Right lobe of liver (tissue), 6 donors: ENCODE results near the gene PCDHGA6. TPM values are rescaled to one million over a fixed set of nuclear protein-coding genes. Genes with fewer than 3 reads are reported as not detected.
A peak's percentile ranks its signal among the peaks of the same experiment; 100 is the strongest.
"Not testable (repeated sequence)": the region's sequence is repeated elsewhere in the genome, so short reads cannot be mapped to it uniquely, and the experiment has no call there.

ENCODE experiments used
- ATAC-seq, 4 donors: fragments of 200-7000 bp; cut with Tn5 transposase; one replicate each; pipeline ENCODE4 v1.9.1; 2020; ENCODE audit warnings: mild to moderate bottlenecking in 4 of 4, moderate library complexity in 4 of 4
- DNase-seq, 3 donors: peaks; one replicate each; pipeline ENCODE4 v3.0.0-alpha.2; 2020
- H3K27ac ChIP-seq, 3 donors: fragments of 200-600 bp; one replicate each; pipeline ENCODE4 v1.8.0; 2022
- H3K27me3 ChIP-seq, 2 donors: fragments of 200-600 bp; one replicate each; pipeline ENCODE4 v1.8.0; 2022
- H3K36me3 ChIP-seq, 4 donors: fragments of 200-600 bp; sonication (generic) in 1 of 4; one replicate each; pipeline versions ENCODE4 v1.5.1 to v1.8.0; 2017 to 2022; ENCODE audit warnings: control low read depth in 1 of 4
- H3K4me1 ChIP-seq, 4 donors: fragments of 200-600 bp; sonication (generic) in 1 of 4; one replicate each; pipeline versions ENCODE4 v1.5.1 to v1.8.0; 2017 to 2022; ENCODE audit warnings: control low read depth in 1 of 4
- H3K4me3 ChIP-seq, 3 donors: fragments of 200-600 bp; one replicate each; pipeline ENCODE4 v1.8.0; 2022
- H3K9me3 ChIP-seq, 4 donors: fragments of 200-600 bp; sonication (generic) in 1 of 4; one replicate each; pipeline versions ENCODE4 v1.5.1 to v1.8.0; 2017 to 2022; ENCODE audit warnings: control low read depth in 1 of 4
- POLR2A ChIP-seq: fragments of 450-650 bp; IDR thresholded peaks from one replicate; pipeline ENCODE4 v1.6.1; 2017; ENCODE audit warnings: antibody characterized with exemption, mild to moderate bottlenecking
- WGBS: methylation state at CpG from one replicate; pipeline ENCODE4 v1.1.6; 2018; ENCODE audit warnings: low coverage, low lambda C conversion rate; ENCODE audit not compliant: insufficient coverage; ENCODE audit errors: missing lambda C conversion rate; 5-methylcytosine and 5-hydroxymethylcytosine counted together
- intact Hi-C, 2 donors: fragments of 100-400 bp; cut with DNase I; formaldehyde crosslinking; loops; one replicate each; pipeline versions ENCODE4 v1.11.2 to v1.14.1; 2022
- long read RNA-seq: library from polyadenylated mRNA; unstranded; transcript quantifications from one replicate; pipeline ENCODE4 v2.0.0, GENCODE V29; 2019
- total RNA-seq, 6 experiments: library from RNA; depleted of rRNA in 2 of 6; stranded (reverse); fragments of >200 nt in 2 of 6; fragmentation: NEBNext Ultra II Directional in 3 of 6; extraction: Animal tissue kit (Norgen Biotek cat#: 25700) in 3 of 6; gene quantifications; one replicate each; pipeline versions ENCODE4 v1.1.0 to v1.2.4, GENCODE V29; 2016 to 2023
- TF ChIP-seq, protein P1 (sequence below), 4 donors: fragments of 200-600 bp in 3 of 4; fragments of 450-650 bp in 1 of 4; IDR thresholded peaks; one replicate each; pipeline versions ENCODE4 v1.5.1 to v1.8.0; 2016 to 2022; ENCODE audit warnings: antibody characterized with exemption in 4 of 4, mild to moderate bottlenecking in 2 of 4
- donor health status: DM: no; HTN: yes; CAD: no.
- donor health status: DM: no; HTN: no; CAD: no.
- donor health status: DM: no; HTN: no; CAD: no.
- donor health status: DM: no; HTN: yes; CAD: no.
- donor health status: DM: no; HTN: yes; CAD: no.

Gene PCDHGA6
- total RNA-seq: 1 to 10 TPM in 3 of 6 experiments, under 1 TPM in 3; 0.56 to 1.3 (median 0.89) TPM
- long read RNA-seq: 0 reads

DNA sequence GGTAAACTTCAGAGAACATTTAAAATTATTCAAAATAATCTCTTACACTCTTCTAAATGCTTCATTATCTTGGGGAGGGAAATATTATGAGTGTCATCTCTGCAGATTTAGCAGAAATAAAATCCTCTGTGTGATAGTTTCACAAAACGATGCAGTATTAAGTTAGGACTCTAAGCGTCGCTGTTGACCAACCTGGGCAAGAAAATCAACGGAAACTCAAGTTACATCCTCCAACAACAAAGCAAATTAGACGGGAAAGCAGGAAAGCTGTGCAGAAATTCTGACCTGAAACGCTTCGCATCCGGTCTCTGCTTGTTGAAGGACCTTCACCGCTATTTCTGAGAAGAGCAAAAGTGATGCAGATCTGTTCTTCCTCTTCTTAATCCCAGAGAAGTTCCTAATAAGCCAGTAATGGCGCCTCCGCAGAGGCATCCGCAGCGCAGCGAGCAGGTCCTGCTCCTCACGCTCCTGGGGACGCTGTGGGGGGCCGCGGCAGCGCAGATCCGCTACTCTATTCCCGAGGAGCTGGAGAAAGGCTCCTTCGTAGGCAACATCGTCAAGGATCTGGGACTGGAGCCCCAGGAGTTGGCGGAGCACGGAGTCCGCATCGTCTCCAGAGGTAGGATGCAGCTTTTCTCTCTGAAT lies at the start of gene PCDHGA6:
PCDHGA6 (plus strand) TSS at position 219 of the 645 bp plus-strand sequence; CDS start at position 412, 193 bp downstream.
- TF ChIP-seq, protein P1, sequence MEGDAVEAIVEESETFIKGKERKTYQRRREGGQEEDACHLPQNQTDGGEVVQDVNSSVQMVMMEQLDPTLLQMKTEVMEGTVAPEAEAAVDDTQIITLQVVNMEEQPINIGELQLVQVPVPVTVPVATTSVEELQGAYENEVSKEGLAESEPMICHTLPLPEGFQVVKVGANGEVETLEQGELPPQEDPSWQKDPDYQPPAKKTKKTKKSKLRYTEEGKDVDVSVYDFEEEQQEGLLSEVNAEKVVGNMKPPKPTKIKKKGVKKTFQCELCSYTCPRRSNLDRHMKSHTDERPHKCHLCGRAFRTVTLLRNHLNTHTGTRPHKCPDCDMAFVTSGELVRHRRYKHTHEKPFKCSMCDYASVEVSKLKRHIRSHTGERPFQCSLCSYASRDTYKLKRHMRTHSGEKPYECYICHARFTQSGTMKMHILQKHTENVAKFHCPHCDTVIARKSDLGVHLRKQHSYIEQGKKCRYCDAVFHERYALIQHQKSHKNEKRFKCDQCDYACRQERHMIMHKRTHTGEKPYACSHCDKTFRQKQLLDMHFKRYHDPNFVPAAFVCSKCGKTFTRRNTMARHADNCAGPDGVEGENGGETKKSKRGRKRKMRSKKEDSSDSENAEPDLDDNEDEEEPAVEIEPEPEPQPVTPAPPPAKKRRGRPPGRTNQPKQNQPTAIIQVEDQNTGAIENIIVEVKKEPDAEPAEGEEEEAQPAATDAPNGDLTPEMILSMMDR (IDR thresholded peaks at IDR 0.05): peak; percentile 4 to 31 (median 26)
- TF ChIP-seq POLR2A: no peak
- intact Hi-C loops: no loop called here
- H3K4me3 ChIP-seq: peak within 1 kb of the TSS in 1 of 3 donors; percentile 16
- no peaks in the 10 kb centered on the region for H3K27me3 ChIP-seq
- ATAC-seq: peak in 1 of 4 donors; percentile 25
- WGBS: 11% methylated on average over 9 of the region's 27 CpGs
- H3K27ac ChIP-seq: no peak within 1 kb of the TSS
- DNase-seq: no peak
- no peaks in the 10 kb centered on the region for H3K4me1 ChIP-seq
- H3K9me3 ChIP-seq: peaks cover 0 to 10% (median 2%) of the 10 kb centered on the region in 4 donors
- no peaks in the 10 kb centered on the region for H3K36me3 ChIP-seq

DNA sequence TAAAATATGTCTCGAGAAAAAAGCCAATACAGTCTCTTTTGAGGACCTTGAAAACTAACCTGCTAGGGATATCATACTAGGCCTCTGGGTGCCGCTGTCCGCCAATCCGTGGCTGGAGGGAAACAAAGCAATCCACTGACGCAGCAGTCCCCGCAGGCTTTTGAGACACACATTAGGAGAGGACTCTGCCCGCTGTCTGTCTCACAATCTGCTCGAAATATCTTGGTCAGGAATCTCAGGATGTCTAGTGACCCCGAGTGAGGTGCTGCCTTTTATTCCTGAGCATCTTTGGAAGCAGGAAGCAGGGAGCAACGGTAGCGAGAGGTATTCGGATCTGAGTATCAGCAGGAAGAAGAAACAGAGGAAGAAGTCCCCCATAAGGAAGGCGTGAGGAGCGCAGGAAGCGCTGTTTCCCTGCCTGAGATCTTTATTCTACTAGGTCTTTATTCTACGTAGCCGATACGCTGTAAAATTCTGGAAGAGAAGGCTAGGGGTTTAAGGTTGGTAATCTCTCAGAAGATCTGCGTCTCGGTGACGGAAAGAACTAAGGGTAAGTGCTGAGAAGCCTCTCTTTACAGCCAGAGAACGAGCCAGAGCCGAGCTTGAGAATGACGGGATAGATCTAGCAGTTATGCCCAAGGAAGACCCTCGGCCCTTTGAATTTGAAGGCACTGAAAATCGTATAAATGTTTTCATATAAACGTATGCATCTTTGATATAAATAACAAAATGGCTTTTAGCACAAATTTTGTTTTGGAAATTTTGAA lies 47.4 kb upstream of the PCDHGA6 start:
- H3K27ac ChIP-seq: no peak overlapping the region
- H3K9me3 ChIP-seq: peaks cover 0 to 15% (median 4%) of the 10 kb centered on the region in 4 donors
- no peaks in the 10 kb centered on the region for H3K36me3 ChIP-seq
- intact Hi-C loops: no loop called here
- H3K27me3 ChIP-seq: no peaks in the 10 kb centered on the region
- H3K4me3 ChIP-seq: no peak overlapping the region
- ATAC-seq (peak; percentile 39 to 58 (median 42)), DNase-seq (peak in 1 of 3 donors; percentile 39)
- WGBS: 23% methylated on average over 27 of the region's 27 CpGs
- no peak for TF ChIP-seq POLR2A
- TF ChIP-seq, protein P1 (IDR thresholded peaks at IDR 0.05): peak in 2 of 4 donors; percentile 4 to 29
- H3K4me1 ChIP-seq: no peaks in the 10 kb centered on the region

DNA sequence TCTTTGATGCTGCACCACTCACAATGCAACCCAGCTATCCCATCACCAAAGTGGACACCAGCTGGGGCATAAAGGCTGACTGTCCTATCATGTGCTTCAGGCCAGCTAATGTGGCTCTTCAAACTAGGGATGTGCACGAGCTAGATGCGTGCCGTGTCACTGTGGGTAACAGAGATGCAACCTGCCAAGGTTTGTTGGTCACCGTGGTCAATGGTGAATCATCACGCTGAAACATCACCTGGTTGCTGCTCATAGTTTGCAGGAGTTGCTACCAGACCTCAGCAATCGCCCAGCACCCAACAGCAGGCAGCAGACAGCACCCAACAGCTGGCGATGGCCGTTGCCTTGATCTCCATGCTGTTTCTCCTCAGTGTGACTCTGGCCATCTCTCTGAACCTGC lies 45.5 kb upstream of the PCDHGA6 start:
- Histone ChIP-seq H3K27ac (no peak overlapping the region), H3K9me3 (peaks cover 0 to 8% (median 3%) of the 10 kb centered on the region in 4 donors), H3K27me3 (no peaks in the 10 kb centered on the region), H3K4me3 (no peak overlapping the region), H3K4me1 (no peaks in the 10 kb centered on the region), H3K36me3 (no peaks in the 10 kb centered on the region)
- intact Hi-C loops: no loop called here
- TF ChIP-seq POLR2A: no peak
- TF ChIP-seq, protein P1 (IDR thresholded peaks at IDR 0.05): no peak
- ATAC-seq: no peak
- DNase-seq: no peak
- WGBS: no CpG with 5 or more reads among the region's 8 CpGs

DNA sequence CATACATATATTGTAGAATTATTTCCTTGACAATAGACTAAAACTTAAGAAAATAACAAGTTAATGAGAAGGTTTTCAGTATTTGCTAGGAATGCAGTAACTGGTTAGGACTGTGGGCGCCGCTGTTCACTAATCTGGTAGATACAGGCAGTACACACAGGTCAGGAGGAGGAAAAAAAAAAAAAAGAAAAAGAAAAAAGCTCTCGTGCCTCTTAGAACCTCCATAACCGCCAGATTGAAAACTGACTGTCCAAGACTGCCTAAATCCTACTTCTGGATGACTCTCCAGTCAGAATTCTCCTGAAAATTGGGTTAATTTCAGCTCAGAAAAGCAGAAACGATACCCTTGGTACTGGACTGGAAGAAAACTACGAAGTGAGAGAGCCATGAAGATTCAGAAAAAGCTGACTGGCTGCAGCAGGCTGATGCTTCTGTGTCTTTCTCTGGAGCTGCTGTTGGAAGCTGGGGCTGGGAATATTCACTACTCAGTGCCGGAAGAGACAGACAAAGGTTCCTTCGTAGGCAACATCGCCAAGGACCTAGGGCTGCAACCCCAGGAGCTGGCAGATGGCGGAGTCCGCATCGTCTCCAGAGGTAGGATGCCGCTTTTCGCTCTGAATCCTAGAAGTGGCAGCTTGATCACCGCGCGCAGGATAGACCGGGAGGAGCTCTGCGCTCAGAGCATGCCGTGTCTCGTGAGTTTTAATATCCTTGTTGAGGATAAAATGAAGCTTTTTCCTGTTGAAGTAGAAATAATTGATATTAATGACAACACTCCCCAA lies 43.2 kb upstream of the PCDHGA6 start, which contains the start of gene PCDHGA1:
PCDHGA1 (plus strand) TSS at position 216 of the 782 bp plus-strand sequence.
- ATAC-seq (no peak), DNase-seq (peak in 1 of 3 donors; percentile 26)
- no peaks in the 10 kb centered on the region for H3K27me3 ChIP-seq
- no peaks in the 10 kb centered on the region for H3K36me3 ChIP-seq
- no peak within 1 kb of the TSS for H3K27ac ChIP-seq
- intact Hi-C loops: no loop called here
- TF ChIP-seq, protein P1 (IDR thresholded peaks at IDR 0.05): no peak
- TF ChIP-seq POLR2A: no peak
- H3K4me1 ChIP-seq: no peaks in the 10 kb centered on the region
- WGBS: 20% methylated on average over 14 of the region's 21 CpGs
- H3K9me3 ChIP-seq: peaks cover 0 to 6% (median 5%) of the 10 kb centered on the region in 4 donors
- no peak within 1 kb of the TSS for H3K4me3 ChIP-seq

DNA sequence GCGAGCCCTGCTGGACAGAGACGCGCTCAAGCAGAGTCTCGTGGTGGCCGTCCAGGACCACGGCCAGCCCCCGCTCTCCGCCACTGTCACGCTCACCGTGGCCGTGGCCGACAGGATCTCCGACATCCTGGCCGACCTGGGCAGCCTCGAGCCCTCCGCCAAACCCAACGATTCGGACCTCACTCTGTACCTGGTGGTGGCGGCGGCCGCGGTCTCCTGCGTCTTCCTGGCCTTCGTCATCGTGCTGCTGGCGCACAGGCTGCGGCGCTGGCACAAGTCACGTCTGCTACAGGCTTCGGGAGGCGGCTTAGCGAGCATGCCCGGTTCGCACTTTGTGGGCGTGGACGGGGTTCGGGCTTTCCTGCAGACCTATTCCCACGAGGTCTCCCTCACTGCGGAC lies 41.1 kb upstream of the PCDHGA6 start:
- WGBS: 23% methylated on average over 10 of the region's 39 CpGs
- H3K36me3 ChIP-seq, H3K4me3 ChIP-seq, ATAC-seq, H3K4me1 ChIP-seq, DNase-seq, H3K27me3 ChIP-seq, H3K27ac ChIP-seq, intact Hi-C loops: not testable (repeated sequence)
- peaks cover 0 to 13% (median 3%) of the 10 kb centered on the region in 4 donors for H3K9me3 ChIP-seq
